ENCODE data around the gene PITPNM1. TPM values are rescaled to one million over a fixed set of nuclear protein-coding genes. Genes with fewer than 3 reads are reported as not detected.

The PITPNM1 gene
- total RNA-seq, 1 experiment from 2014 or later: 18.9 TPM

DNA sequence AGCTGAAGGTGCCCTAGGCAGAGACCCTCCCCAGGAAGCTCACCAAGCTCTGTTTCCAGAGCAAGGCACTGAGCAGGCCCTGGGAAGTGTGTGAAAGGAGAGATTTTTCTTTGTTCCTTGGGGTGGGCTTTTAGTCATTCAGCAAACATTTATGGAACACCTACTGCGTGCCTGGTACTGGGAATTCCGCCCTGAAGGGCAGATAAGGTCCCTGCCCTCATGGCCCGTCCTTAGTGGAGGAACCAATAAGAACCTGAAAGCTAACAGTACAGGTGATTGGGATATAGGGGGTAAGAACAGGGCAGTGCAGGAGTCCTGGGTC is 40.0 kb downstream of the PITPNM1 start:
- H3K9me3 ChIP-seq: no peaks in the 10 kb centered on the region
- no peaks in the 10 kb centered on the region for H3K27me3 ChIP-seq
- no peak for DNase-seq
- H3K4me3 ChIP-seq: no peak overlapping the region
- no peaks in the 10 kb centered on the region for H3K36me3 ChIP-seq

- Histone ChIP-seq H3K27me3 (no peaks in the 10 kb centered on the region), H3K4me3 (no peak overlapping the region), H3K36me3 (no peaks in the 10 kb centered on the region), H3K9me3 (no peaks in the 10 kb centered on the region)
- DNase-seq: no peak
Observed at GRCh38 chr11:67464411-67465188, 40.6 kb downstream of the PITPNM1 start.

GRCh38 chr11:67463680-67464410 is 41.3 kb downstream of the PITPNM1 start:
- Histone ChIP-seq H3K27me3 (no peaks in the 10 kb centered on the region), H3K4me3 (no peak overlapping the region), H3K9me3 (no peaks in the 10 kb centered on the region), H3K36me3 (no peaks in the 10 kb centered on the region)
- DNase-seq: no peak

DNA sequence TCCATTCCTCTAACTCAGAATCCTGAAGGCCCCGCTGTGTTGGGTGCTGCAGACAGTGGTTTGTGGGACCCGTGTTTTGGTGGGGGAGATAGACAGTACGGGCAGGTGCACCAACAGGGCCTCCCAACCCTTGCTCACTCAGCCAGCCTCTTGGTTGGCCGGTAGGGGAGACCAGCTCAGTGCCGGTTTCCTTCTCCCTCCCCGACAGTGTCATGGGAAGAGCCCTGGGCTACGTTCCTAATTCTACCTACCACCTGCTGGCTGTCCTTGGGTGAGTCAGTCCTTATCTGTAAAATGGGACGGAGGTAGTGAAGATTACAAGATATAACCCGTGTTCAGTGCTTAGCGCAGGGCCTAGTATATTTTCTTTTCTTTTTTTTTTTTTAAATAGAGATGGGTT is 42.0 kb downstream of the PITPNM1 start:
- no peak for DNase-seq
- no peak overlapping the region for H3K4me3 ChIP-seq
- H3K9me3 ChIP-seq: no peaks in the 10 kb centered on the region
- H3K36me3 ChIP-seq: no peaks in the 10 kb centered on the region
- H3K27me3 ChIP-seq: no peaks in the 10 kb centered on the region

DNA sequence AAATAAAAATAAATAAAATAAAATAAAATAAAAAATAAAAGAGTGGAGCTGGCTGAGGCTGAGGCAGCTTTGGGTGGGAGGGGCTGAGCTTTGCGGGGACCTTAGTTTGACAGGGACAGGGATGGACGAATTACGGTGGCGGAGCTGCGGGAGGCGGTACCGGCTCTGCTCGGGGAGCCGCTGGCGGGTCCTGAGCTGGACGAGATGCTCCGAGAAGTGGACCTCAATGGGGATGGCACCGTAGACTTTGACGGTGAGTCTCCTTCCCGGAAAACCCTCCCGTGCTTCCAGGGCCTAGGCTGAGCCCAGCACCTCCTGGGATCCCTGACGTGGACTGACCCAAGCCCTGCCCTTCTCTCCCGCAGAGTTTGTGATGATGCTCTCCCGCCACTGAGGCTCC is 46.9 kb downstream of the PITPNM1 start:
- no peaks in the 10 kb centered on the region for H3K9me3 ChIP-seq
- no peaks in the 10 kb centered on the region for H3K36me3 ChIP-seq
- H3K4me3 ChIP-seq: no peak overlapping the region
- no peak for DNase-seq
- H3K27me3 ChIP-seq: no peaks in the 10 kb centered on the region

GRCh38 chr11:67457453-67457852 is 47.7 kb downstream of the PITPNM1 start:
- H3K27me3 ChIP-seq: no peaks in the 10 kb centered on the region
- no peak for DNase-seq
- H3K9me3 ChIP-seq: no peaks in the 10 kb centered on the region
- H3K4me3 ChIP-seq: no peak overlapping the region
- H3K36me3 ChIP-seq: no peaks in the 10 kb centered on the region

DNA sequence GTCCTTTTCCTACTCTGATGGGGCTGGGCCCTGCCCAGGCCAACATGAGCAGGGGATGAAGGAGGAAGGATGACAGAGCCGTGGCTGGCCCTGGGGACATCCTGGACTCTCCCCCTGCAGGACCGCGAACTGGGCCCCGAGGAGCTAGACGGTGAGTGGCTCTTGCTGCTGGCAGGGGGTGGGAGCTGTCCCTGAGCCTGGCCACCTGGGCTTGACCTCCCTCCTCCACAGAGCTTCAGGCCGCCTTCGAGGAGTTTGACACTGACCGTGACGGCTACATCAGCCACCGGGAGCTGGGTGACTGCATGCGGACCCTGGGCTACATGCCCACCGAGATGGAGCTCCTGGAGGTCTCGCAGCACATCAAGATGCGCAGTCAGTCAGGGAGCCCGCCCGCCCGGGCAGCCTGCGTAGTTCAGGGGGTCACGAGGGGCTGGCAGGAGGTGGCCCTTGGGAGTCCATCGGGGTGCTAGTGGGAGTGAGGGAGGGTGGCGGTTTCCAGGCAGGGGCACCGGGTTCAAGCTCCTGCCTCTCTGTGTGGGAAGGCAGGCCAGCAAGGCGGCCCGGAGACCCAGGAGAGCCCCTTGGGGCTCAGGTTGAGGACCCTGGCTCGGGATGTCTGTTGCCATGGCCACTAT is 49.0 kb downstream of the PITPNM1 start:
- H3K36me3 ChIP-seq: no peaks in the 10 kb centered on the region
- no peaks in the 10 kb centered on the region for H3K9me3 ChIP-seq
- H3K27me3 ChIP-seq: no peaks in the 10 kb centered on the region
- no peak overlapping the region for H3K4me3 ChIP-seq
- DNase-seq: no peak

GRCh38 chr11:67455054-67455453 is 50.1 kb downstream of the PITPNM1 start, which contains the start of gene CABP4:
TSS of gene CABP4 (plus strand) at chr11:67455354. CDS start at chr11:67455424, 70 bp downstream.
- no peak for DNase-seq
- H3K4me3 ChIP-seq: no peak within 1 kb of the TSS
- H3K36me3 ChIP-seq: no peaks in the 10 kb centered on the region
- no peaks in the 10 kb centered on the region for H3K27me3 ChIP-seq
- H3K9me3 ChIP-seq: no peaks in the 10 kb centered on the region

DNA sequence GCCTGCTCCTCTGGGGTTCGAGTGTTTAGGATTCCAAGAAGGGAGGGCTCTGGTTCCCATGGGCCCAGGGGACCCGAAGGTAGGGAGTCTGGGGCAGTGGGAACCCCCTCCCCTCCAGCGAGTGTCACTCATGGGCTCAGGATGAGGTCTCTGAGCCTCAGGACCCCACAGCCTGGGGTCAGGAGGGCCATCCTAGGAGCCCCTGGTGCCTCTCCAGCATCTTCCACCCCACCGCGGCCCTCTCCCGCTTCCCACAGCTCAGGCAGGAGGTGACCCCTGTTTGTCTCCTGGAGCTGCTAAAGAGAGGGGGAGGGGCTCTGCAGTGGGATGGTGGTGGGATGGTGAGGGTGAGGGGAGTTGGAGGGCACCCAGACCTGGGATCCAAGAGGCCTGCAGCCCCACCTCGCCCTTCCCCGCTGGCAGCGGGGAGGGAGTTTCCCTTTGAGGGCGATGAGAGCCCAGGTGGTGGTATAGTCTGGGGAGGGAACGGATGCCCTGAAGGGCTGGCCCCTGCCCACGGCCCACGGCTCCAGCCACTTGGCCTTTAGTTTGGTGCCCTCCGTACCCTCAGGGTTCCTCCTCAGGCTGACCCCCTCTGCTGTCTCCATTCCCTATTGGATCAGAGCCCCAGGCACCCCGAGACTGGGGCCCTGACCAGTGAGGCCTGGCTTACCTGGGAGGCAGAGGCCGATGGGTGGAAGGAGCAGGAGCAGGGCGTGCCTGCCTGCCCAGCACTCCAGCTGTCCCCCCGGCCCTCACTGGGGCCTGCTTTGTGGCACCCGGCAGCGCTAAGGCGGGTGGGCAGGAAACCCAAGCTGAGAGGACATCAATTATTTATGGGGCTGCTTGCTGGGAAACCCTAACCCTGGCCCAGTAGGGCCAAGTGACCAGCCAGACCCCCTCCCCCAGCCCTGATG is 51.1 kb downstream of the PITPNM1 start:
- no peaks in the 10 kb centered on the region for H3K9me3 ChIP-seq
- H3K27me3 ChIP-seq: no peaks in the 10 kb centered on the region
- H3K4me3 ChIP-seq: no peak overlapping the region
- DNase-seq: no peak
- no peaks in the 10 kb centered on the region for H3K36me3 ChIP-seq

DNA sequence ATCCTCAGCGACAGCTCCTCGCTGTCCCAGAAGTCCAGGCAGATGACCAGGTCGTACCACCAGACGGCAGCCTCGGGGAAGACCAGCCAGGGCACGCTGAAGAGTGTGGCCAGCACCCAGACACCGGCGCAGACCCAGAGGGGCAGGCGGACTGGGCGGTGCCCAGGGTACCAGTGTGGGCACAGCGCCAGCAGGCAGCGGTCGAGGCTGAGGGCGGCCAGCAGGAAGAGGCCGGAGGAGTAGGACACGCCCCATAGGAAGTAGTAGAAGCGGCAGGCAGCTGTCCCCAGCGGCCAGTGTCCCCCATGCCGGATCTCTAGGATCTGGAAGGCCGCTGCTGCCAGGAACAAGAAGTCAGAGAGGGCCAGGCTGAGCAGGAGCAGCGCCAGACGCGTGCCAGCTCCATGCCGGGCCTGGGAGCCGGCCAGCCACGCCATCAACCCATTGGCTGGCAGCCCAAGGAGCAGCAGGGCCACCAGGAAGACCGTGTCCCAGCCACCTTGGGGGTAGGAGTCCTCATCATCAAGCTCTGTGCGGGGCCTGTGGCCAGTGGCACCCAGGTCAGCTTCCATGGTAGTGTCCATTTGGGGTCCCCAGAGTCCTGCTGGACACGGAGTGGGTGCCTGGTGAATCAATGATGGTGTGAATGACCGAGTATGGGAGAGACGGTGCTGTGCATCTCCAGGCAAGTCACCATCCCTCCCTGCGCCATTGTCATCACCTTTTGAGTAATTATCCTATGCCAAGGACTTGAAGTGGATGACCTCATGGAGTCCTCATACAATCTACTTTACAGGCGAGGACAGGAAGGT is 52.8 kb downstream of the PITPNM1 start, which contains the start of gene GPR152:
Gene GPR152, minus strand, starts transcription at position 589 of the 812 bp plus-strand sequence. Its CDS starts 5 bp downstream, at position 584.
- no peaks in the 10 kb centered on the region for H3K9me3 ChIP-seq
- DNase-seq: peak; percentile 63
- no peaks in the 10 kb centered on the region for H3K27me3 ChIP-seq
- H3K4me3 ChIP-seq: peak within 1 kb of the TSS; percentile 27
- no peaks in the 10 kb centered on the region for H3K36me3 ChIP-seq

- Histone ChIP-seq H3K4me3 (no peak overlapping the region), H3K36me3 (no peaks in the 10 kb centered on the region), H3K9me3 (no peaks in the 10 kb centered on the region), H3K27me3 (no peaks in the 10 kb centered on the region)
- DNase-seq: no peak
Observed at GRCh38 chr11:67451658-67451976, 53.5 kb downstream of the PITPNM1 start.

GRCh38 chr11:67450796-67451657 is 54.1 kb downstream of the PITPNM1 start:
- no peaks in the 10 kb centered on the region for H3K36me3 ChIP-seq
- no peaks in the 10 kb centered on the region for H3K27me3 ChIP-seq
- H3K4me3 ChIP-seq: no peak overlapping the region
- no peak for DNase-seq
- no peaks in the 10 kb centered on the region for H3K9me3 ChIP-seq

DNA sequence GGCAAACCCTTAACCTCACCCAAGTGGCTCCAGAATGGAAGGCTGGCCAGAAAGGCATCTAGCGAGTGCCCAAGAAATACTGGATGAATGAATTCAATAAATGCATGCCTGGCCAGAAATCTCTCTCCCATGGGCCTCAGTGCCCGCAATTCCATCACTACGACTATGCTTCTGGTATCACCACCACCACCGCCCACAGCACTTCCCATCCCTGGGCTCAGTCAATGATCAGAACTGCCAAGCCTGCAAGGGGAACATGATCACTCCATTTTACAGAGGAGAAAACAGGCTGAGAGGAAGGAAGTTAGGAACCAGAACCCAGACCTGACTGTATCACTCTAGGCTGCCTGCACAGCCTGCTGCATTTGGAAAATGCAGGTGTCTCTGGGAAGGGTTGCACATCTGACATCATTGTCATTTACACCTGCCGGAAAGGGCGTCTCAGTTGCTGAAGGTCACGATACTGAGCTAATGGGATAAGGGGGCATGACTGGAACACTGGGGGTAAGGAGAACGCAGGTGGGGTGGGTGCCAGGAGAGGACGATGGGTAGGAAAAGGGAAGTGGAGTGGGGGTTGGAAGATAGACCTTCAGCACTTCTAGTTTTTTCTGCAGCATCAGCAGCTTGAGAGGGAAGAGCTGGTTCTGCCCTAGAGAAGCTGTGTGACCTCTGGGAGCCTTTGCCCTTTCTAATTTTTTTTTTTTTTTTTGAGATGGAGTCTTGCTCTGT is 55.9 kb downstream of the PITPNM1 start:
- Histone ChIP-seq H3K9me3 (no peaks in the 10 kb centered on the region), H3K4me3 (no peak overlapping the region), H3K27me3 (no peaks in the 10 kb centered on the region), H3K36me3 (no peaks in the 10 kb centered on the region)
- DNase-seq: no peak

- Histone ChIP-seq H3K4me3 (no peak overlapping the region), H3K36me3 (no peaks in the 10 kb centered on the region), H3K9me3 (no peaks in the 10 kb centered on the region), H3K27me3 (no peaks in the 10 kb centered on the region)
- DNase-seq: no peak
Observed at GRCh38 chr11:67448220-67448609, 56.9 kb downstream of the PITPNM1 start.

- no peak overlapping the region for H3K4me3 ChIP-seq
- peaks cover 3% of the 10 kb centered on the region; the same call in 1 of the 2 replicates for H3K36me3 ChIP-seq
- H3K27me3 ChIP-seq: no peaks in the 10 kb centered on the region
- DNase-seq: no peak
- H3K9me3 ChIP-seq: no peaks in the 10 kb centered on the region
Observed at GRCh38 chr11:67445515-67445914, 59.6 kb downstream of the PITPNM1 start.

All from MG63 (cell line).